WTC11 (cell line): ENCODE data around the gene SGMS1. TPM values are rescaled to one million over a fixed set of nuclear protein-coding genes. Genes with fewer than 3 reads are reported as not detected.

Source experiments
- ATAC-seq: fragments of 200-7000 bp; cut with Tn5 transposase; 2 replicates; pipeline ENCODE4 v1.10.0; 2021; ENCODE audit warnings: mild to moderate bottlenecking, moderate library complexity
- CTCF ChIA-PET: fragments of 300-600 bp; sonication (Branson Sonifier 250); formaldehyde crosslinking; loops from one replicate; lab custom pipeline; 2021; ENCODE audit warnings: antibody characterized with exemption; lab: Charles Lee
- POLR2A ChIA-PET: fragments of 350-600 bp; sonication (Branson Sonifier 250); formaldehyde crosslinking; loops from one replicate; lab custom pipeline; 2021; ENCODE audit warnings: antibody characterized with exemption; lab: Charles Lee
- DNase-seq: peaks from one replicate; pipeline ENCODE4 v3.0.0; 2021; ENCODE audit warnings: low spot score
- H3K27ac Mint-ChIP-seq: 2 replicates; pipeline ENCODE4 v1.8.0; 2021; ENCODE audit warnings: mixed read lengths
- H3K27me3 Mint-ChIP-seq: 2 replicates; pipeline ENCODE4 v1.8.0; 2021; ENCODE audit warnings: low read depth, mild to moderate bottlenecking, moderate library complexity, mixed read lengths
- H3K36me3 Mint-ChIP-seq: 2 replicates; pipeline ENCODE4 v1.8.0; 2021; ENCODE audit warnings: mixed read lengths
- H3K4me1 Mint-ChIP-seq: 2 replicates; pipeline ENCODE4 v1.8.0; 2022; ENCODE audit warnings: mixed read lengths
- H3K4me3 Mint-ChIP-seq: 2 replicates; pipeline ENCODE4 v1.8.0; 2021; ENCODE audit warnings: mild to moderate bottlenecking, moderate library complexity, mixed read lengths
- H3K9me3 Mint-ChIP-seq: 2 replicates; pipeline ENCODE4 v1.8.0; 2021; ENCODE audit warnings: mixed read lengths
- EMX1 ChIP-seq: fragments of 250-450 bp; sonication (Bioruptor Pico); IDR thresholded peaks from 2 replicates; pipeline ENCODE4 v1.8.0; 2021; ENCODE audit warnings: mild to moderate bottlenecking
- GRHL2 ChIP-seq: fragments of 250-450 bp; sonication (Bioruptor Pico); IDR thresholded peaks from 2 replicates; pipeline ENCODE4 v1.8.0; 2022; ENCODE audit warnings: mild to moderate bottlenecking, moderate library complexity; ENCODE audit not compliant: insufficient replicate concordance, severe bottlenecking
- NFYB ChIP-seq: sonication (generic); formaldehyde crosslinking; conservative IDR thresholded peaks from 2 replicates; pipeline ENCODE4 v1.8.0; 2022; ENCODE audit warnings: low read depth, missing genetic modification reagents
- SMAD4 ChIP-seq: sonication (generic); formaldehyde crosslinking; IDR thresholded peaks from 2 replicates; pipeline ENCODE4 v1.8.0; 2022; ENCODE audit warnings: mild to moderate bottlenecking, missing genetic modification reagents
- SP1 ChIP-seq: sonication (generic); formaldehyde crosslinking; conservative IDR thresholded peaks from 2 replicates; pipeline ENCODE4 v1.8.1; 2022; ENCODE audit warnings: missing genetic modification reagents
- ZNF219 ChIP-seq: sonication (generic); formaldehyde crosslinking; IDR thresholded peaks from 2 replicates; pipeline ENCODE4 v1.8.0; 2023; ENCODE audit warnings: missing genetic modification reagents, mild to moderate bottlenecking, borderline replicate concordance
- ZNF232 ChIP-seq: sonication (generic); formaldehyde crosslinking; IDR thresholded peaks from 2 replicates; pipeline ENCODE4 v1.8.0; 2022; ENCODE audit warnings: mild to moderate bottlenecking, missing genetic modification reagents
- ZNF671 ChIP-seq: fragments of 250-450 bp; sonication (Bioruptor Pico); IDR thresholded peaks from 2 replicates; pipeline ENCODE4 v1.8.0; 2021; ENCODE audit warnings: mild to moderate bottlenecking
- total RNA-seq: library from RNA; stranded (reverse); gene quantifications from 3 replicates; pipeline ENCODE4 v1.2.3, GENCODE V29; 2021
- TF ChIP-seq, protein P1 (sequence below): sonication (generic); formaldehyde crosslinking; IDR thresholded peaks from 2 replicates; pipeline ENCODE4 v1.8.1; 2023; ENCODE audit warnings: mild to moderate bottlenecking, missing genetic modification reagents
- TF ChIP-seq, protein P2 (sequence below): sonication (generic); formaldehyde crosslinking; IDR thresholded peaks from 2 replicates; pipeline ENCODE4 v1.8.1; 2023; ENCODE audit warnings: mild to moderate bottlenecking, moderate library complexity, missing genetic modification reagents
- TF ChIP-seq, protein P3 (sequence below): sonication (generic); formaldehyde crosslinking; IDR thresholded peaks from 2 replicates; pipeline ENCODE4 v1.8.0; 2022; ENCODE audit warnings: mild to moderate bottlenecking, missing genetic modification reagents
- TF ChIP-seq, protein P4 (sequence below): sonication (generic); formaldehyde crosslinking; IDR thresholded peaks from 2 replicates; pipeline ENCODE4 v1.8.0; 2022; ENCODE audit warnings: missing genetic modification reagents
- TF ChIP-seq, protein P5 (sequence below): sonication (generic); formaldehyde crosslinking; IDR thresholded peaks from 2 replicates; pipeline ENCODE4 v1.8.0; 2022; ENCODE audit warnings: mild to moderate bottlenecking, missing genetic modification reagents
- TF ChIP-seq, protein P6 (sequence below): sonication (generic); formaldehyde crosslinking; IDR thresholded peaks from 2 replicates; pipeline ENCODE4 v1.8.1; 2023; ENCODE audit warnings: mild to moderate bottlenecking, missing genetic modification reagents
- TF ChIP-seq, protein P7 (sequence below): fragments of 200-600 bp; IDR thresholded peaks from 2 replicates; pipeline ENCODE4 v1.8.0; 2022; ENCODE audit warnings: antibody characterized with exemption
- TF ChIP-seq, protein P8 (sequence below): sonication (generic); formaldehyde crosslinking; IDR thresholded peaks from 2 replicates; pipeline ENCODE4 v1.8.0; 2022; ENCODE audit warnings: mild to moderate bottlenecking, missing genetic modification reagents

The SGMS1 gene
- total RNA-seq, 1 experiment from 2014 or later, result 13.2 TPM

DNA sequence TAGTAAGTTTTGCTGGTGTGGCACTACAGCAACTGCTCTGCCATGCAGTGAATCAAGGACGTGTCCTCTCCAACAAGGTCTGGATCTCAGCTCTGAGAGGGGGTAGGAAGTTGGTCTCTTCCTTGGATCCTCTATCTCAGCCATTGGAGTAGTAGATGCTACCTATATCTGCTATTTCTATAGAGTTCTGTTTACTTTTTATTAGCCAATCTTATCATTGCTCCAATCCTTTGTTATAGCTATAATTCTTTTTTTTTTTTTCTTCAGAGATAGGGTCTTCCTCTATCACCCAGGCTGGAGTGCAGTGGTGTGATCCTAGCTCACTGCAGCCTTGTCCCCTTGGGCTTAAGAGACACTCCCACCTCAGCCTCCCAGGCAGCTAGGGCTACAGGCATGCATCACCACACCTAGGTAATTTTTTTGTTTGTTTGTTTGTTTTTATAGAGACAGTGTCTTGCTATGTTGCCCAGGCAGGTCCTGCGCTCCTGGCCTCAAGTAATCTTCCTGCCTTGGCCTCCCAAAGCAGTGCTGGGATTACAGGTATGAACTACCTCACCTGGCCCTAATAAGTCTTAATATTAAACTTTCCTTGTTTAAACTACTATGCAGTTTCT is 217.2 kb downstream of the SGMS1 start (continued):
- TF ChIP-seq, protein P1, sequence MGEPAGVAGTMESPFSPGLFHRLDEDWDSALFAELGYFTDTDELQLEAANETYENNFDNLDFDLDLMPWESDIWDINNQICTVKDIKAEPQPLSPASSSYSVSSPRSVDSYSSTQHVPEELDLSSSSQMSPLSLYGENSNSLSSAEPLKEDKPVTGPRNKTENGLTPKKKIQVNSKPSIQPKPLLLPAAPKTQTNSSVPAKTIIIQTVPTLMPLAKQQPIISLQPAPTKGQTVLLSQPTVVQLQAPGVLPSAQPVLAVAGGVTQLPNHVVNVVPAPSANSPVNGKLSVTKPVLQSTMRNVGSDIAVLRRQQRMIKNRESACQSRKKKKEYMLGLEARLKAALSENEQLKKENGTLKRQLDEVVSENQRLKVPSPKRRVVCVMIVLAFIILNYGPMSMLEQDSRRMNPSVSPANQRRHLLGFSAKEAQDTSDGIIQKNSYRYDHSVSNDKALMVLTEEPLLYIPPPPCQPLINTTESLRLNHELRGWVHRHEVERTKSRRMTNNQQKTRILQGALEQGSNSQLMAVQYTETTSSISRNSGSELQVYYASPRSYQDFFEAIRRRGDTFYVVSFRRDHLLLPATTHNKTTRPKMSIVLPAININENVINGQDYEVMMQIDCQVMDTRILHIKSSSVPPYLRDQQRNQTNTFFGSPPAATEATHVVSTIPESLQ (CRISPR knock-in tag), result no peak
- TF ChIP-seq ZNF232 (CRISPR knock-in tag), result no peak

DNA sequence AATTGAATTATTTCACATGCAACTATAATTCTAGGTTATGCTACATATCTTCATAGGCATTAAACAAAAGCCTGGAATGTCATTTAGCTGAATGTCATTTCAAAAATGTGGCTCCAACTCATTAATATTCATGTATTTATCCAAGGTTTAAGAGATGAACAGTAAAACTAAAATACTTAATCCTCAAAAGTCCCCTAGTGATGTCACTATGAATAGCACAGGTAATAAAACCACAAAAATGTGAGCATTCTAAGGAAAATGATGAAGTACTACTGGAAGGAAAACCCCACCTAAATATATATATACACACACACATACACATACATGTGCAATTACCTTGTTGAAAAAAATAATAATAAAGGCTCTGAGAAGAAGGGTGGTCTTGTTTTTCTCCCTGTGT is 218.0 kb downstream of the SGMS1 start:
- H3K4me3 Mint-ChIP-seq, result no peak overlapping the region
- no peak overlapping the region for H3K27ac Mint-ChIP-seq
- CTCF ChIA-PET, result interaction anchor here (1.0 kb wide), 1 partner anchor 38 kb away, joined by 3 read pairs; no protein-coding TSS in a partner anchor
- TF ChIP-seq ZNF219 (CRISPR knock-in tag), result no peak
- no peak for TF ChIP-seq SMAD4 (CRISPR knock-in tag)
- TF ChIP-seq, protein P2, sequence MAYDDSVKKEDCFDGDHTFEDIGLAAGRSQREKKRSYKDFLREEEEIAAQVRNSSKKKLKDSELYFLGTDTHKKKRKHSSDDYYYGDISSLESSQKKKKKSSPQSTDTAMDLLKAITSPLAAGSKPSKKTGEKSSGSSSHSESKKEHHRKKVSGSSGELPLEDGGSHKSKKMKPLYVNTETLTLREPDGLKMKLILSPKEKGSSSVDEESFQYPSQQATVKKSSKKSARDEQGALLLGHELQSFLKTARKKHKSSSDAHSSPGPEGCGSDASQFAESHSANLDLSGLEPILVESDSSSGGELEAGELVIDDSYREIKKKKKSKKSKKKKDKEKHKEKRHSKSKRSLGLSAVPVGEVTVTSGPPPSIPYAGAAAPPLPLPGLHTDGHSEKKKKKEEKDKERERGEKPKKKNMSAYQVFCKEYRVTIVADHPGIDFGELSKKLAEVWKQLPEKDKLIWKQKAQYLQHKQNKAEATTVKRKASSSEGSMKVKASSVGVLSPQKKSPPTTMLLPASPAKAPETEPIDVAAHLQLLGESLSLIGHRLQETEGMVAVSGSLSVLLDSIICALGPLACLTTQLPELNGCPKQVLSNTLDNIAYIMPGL (CRISPR knock-in tag), result no peak
- TF ChIP-seq, protein P3, sequence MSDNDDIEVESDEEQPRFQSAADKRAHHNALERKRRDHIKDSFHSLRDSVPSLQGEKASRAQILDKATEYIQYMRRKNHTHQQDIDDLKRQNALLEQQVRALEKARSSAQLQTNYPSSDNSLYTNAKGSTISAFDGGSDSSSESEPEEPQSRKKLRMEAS, result no peak
- TF ChIP-seq ZNF671 (CRISPR knock-in tag), result no peak
- TF ChIP-seq, protein P4, sequence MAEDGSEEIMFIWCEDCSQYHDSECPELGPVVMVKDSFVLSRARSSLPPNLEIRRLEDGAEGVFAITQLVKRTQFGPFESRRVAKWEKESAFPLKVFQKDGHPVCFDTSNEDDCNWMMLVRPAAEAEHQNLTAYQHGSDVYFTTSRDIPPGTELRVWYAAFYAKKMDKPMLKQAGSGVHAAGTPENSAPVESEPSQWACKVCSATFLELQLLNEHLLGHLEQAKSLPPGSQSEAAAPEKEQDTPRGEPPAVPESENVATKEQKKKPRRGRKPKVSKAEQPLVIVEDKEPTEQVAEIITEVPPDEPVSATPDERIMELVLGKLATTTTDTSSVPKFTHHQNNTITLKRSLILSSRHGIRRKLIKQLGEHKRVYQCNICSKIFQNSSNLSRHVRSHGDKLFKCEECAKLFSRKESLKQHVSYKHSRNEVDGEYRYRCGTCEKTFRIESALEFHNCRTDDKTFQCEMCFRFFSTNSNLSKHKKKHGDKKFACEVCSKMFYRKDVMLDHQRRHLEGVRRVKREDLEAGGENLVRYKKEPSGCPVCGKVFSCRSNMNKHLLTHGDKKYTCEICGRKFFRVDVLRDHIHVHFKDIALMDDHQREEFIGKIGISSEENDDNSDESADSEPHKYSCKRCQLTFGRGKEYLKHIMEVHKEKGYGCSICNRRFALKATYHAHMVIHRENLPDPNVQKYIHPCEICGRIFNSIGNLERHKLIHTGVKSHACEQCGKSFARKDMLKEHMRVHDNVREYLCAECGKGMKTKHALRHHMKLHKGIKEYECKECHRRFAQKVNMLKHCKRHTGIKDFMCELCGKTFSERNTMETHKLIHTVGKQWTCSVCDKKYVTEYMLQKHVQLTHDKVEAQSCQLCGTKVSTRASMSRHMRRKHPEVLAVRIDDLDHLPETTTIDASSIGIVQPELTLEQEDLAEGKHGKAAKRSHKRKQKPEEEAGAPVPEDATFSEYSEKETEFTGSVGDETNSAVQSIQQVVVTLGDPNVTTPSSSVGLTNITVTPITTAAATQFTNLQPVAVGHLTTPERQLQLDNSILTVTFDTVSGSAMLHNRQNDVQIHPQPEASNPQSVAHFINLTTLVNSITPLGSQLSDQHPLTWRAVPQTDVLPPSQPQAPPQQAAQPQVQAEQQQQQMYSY, result no peak
- TF ChIP-seq, protein P5, sequence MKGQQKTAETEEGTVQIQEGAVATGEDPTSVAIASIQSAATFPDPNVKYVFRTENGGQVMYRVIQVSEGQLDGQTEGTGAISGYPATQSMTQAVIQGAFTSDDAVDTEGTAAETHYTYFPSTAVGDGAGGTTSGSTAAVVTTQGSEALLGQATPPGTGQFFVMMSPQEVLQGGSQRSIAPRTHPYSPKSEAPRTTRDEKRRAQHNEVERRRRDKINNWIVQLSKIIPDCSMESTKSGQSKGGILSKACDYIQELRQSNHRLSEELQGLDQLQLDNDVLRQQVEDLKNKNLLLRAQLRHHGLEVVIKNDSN (CRISPR knock-in tag), result no peak
- TF ChIP-seq NFYB (CRISPR knock-in tag), result no peak
- no peak for TF ChIP-seq GRHL2 (CRISPR knock-in tag)
- TF ChIP-seq EMX1 (CRISPR knock-in tag), result no peak
- TF ChIP-seq SP1 (CRISPR knock-in tag), result no peak
- TF ChIP-seq, protein P6, sequence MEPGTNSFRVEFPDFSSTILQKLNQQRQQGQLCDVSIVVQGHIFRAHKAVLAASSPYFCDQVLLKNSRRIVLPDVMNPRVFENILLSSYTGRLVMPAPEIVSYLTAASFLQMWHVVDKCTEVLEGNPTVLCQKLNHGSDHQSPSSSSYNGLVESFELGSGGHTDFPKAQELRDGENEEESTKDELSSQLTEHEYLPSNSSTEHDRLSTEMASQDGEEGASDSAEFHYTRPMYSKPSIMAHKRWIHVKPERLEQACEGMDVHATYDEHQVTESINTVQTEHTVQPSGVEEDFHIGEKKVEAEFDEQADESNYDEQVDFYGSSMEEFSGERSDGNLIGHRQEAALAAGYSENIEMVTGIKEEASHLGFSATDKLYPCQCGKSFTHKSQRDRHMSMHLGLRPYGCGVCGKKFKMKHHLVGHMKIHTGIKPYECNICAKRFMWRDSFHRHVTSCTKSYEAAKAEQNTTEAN, result no peak
- TF ChIP-seq, protein P7, sequence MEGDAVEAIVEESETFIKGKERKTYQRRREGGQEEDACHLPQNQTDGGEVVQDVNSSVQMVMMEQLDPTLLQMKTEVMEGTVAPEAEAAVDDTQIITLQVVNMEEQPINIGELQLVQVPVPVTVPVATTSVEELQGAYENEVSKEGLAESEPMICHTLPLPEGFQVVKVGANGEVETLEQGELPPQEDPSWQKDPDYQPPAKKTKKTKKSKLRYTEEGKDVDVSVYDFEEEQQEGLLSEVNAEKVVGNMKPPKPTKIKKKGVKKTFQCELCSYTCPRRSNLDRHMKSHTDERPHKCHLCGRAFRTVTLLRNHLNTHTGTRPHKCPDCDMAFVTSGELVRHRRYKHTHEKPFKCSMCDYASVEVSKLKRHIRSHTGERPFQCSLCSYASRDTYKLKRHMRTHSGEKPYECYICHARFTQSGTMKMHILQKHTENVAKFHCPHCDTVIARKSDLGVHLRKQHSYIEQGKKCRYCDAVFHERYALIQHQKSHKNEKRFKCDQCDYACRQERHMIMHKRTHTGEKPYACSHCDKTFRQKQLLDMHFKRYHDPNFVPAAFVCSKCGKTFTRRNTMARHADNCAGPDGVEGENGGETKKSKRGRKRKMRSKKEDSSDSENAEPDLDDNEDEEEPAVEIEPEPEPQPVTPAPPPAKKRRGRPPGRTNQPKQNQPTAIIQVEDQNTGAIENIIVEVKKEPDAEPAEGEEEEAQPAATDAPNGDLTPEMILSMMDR, result no peak
- TF ChIP-seq, protein P8, sequence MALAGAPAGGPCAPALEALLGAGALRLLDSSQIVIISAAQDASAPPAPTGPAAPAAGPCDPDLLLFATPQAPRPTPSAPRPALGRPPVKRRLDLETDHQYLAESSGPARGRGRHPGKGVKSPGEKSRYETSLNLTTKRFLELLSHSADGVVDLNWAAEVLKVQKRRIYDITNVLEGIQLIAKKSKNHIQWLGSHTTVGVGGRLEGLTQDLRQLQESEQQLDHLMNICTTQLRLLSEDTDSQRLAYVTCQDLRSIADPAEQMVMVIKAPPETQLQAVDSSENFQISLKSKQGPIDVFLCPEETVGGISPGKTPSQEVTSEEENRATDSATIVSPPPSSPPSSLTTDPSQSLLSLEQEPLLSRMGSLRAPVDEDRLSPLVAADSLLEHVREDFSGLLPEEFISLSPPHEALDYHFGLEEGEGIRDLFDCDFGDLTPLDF (CRISPR knock-in tag), result no peak
- peaks cover 49% of the 10 kb centered on the region for H3K4me1 Mint-ChIP-seq
- no peaks in the 10 kb centered on the region for H3K27me3 Mint-ChIP-seq
- no peaks in the 10 kb centered on the region; the same call in 1 of the 2 replicates for H3K36me3 Mint-ChIP-seq
- ATAC-seq (no peak), DNase-seq (no peak)
- POLR2A ChIA-PET, result interaction anchor here (0.6 kb wide), 1 partner anchor 10 kb away, joined by 3 read pairs; no protein-coding TSS in a partner anchor
- H3K9me3 Mint-ChIP-seq, result peaks cover 4% of the 10 kb centered on the region; the same call in 1 of the 2 replicates
